GM19025 (cell line): ENCODE results near the gene ZNF892.
"Not testable (repeated sequence)": the region's sequence is repeated elsewhere in the genome, so short reads cannot be mapped to it uniquely, and the experiment has no call there.

Source experiments
- ATAC-seq: cut with Tn5 transposase; IDR thresholded peaks from one replicate; pipeline ENCODE4 v1.9.1; 2021; ENCODE audit warnings: mild to moderate bottlenecking, low read depth, moderate library complexity; ENCODE audit not compliant: unreplicated experiment

ZNF892 gene

DNA sequence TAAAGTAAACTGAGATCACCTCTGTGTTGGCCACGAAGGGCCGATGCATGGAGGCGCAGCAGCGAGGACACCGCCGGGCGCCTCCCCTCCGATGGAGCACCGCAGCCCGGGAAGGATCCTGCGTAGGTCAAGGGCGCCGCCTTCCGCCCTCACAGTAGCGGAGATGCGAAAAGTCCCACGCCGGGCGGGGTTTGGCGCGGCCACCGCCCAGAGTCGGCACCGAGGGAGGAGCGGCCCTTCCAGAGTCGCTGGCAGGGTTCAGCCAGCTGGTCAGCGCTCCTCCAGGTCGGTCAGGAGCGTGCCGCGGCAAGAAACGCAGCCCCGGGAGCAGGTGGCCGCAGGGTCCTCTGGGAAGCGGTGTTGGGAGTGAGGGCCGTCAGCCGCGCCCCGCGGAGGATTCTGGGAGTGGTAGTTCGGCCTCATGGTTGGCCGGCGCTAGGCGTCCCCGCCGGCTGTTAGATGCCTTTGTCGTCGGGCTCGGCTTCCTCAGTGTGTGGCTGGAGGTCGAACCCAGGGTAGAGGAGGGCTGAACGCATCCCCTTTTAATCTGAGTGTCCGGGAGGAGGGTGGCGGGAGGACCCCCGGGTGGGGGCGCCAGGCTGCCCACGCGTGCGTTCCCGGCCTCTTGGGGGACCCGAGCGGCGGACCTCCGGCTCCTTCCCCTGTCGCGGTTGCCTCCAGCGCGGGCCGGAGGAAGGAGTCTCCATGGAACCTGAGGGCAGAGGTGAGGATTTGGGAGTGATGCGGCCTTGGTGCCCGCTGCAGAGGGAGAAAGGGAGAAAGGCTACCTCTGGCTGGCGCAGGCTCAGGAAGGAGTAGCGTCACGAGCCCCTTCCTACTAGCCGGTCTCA, at the start of gene ZNF892:
TSS of gene ZNF892 (plus strand) at position 411 of the 851 bp plus-strand sequence. CDS start at position 706, 295 bp downstream.
- ATAC-seq: peak; percentile 95

- no peak for ATAC-seq
These were observed 48.9 kb upstream of the ZNF892 start for GRCh38 chr2:95158441-95158840.

- ATAC-seq: peak; percentile 42
These were observed 48.3 kb upstream of the ZNF892 start for GRCh38 chr2:95158891-95159619.

GRCh38 chr2:95159690-95160449, 47.5 kb upstream of the ZNF892 start, which contains the start of gene ZNF514:
Gene ZNF514, minus strand, starts transcription at chr2:95159848. Its CDS starts 6,595 bp downstream, at chr2:95153253.
- ATAC-seq: peak; percentile 94

- peak; percentile 15 for ATAC-seq
These were observed 42.3 kb upstream of the ZNF892 start for GRCh38 chr2:95165030-95165370.

DNA sequence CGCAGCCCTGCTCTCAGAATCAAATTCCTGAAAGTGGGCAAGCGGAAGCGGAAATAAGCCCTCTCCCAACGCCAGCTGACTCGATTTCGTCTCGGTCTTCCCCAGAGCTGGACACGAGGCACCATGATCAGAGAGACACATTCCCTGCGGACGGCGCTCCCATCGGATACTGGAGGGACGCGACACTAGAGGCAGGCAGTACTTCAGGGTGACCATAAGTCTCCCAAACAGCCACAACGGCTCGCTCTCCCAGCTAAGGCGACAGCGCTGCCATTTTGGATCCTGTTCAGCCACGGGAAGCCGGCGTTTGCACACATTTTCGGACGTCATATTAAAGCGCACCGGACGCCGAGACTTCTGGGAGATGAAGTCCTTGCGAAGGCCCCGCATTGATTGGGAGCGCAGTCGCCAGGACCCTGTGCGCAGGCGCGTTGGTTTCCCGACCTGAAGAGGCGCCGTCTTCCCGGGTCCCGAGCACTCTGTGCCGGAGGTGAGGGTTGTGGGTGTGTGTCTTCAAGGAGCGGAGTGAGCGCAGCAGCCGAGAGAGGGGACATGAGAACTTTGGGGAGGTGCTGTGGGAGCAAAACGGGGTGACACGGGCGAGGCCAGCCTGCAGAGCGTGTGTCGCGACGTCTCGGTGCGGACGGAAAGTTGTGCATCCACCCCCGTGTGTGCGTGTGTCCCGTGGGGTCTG, 41.8 kb upstream of the ZNF892 start, which contains the start of gene ZNF2:
TSS of gene ZNF2 (plus strand) at position 439 of the 694 bp plus-strand sequence. CDS start 10,418 bp downstream, outside the sequence.
- ATAC-seq: peak; percentile 94

GRCh38 chr2:95166065-95166763, 41.1 kb upstream of the ZNF892 start:
- peak; percentile 6 for ATAC-seq

- ATAC-seq: no peak
These were observed 35.4 kb upstream of the ZNF892 start for GRCh38 chr2:95171902-95172301.

GRCh38 chr2:95174031-95174542, 33.2 kb upstream of the ZNF892 start:
- ATAC-seq: no peak

- no peak for ATAC-seq
These were observed 27.9 kb upstream of the ZNF892 start for GRCh38 chr2:95179451-95179850.

GRCh38 chr2:95181774-95182173, 25.5 kb upstream of the ZNF892 start:
- no peak for ATAC-seq

GRCh38 chr2:95185197-95185596, 22.1 kb upstream of the ZNF892 start:
- ATAC-seq: no peak

- ATAC-seq: no peak
These were observed 21.3 kb upstream of the ZNF892 start for GRCh38 chr2:95185973-95186372.

DNA sequence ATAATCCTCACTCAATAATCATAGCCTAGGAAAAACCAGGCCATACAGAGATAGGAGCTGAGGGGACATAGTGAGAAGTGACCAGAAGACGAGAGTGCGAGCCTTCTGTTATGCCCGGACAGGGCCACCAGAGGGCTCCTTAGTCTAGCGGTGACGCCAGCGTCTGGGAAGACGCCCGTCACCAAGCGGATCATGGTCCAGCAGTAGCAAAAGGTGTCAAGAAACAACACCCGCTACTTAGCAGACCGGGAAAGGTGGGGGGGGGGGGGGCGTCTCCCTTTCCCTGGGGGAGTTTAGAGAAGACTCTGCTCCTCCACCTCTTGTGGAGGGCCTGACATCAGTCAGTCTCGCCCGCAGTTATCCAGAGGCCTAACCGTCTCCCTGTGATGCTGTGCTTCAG, 14.4 kb upstream of the ZNF892 start:
- ATAC-seq: not testable (repeated sequence)

DNA sequence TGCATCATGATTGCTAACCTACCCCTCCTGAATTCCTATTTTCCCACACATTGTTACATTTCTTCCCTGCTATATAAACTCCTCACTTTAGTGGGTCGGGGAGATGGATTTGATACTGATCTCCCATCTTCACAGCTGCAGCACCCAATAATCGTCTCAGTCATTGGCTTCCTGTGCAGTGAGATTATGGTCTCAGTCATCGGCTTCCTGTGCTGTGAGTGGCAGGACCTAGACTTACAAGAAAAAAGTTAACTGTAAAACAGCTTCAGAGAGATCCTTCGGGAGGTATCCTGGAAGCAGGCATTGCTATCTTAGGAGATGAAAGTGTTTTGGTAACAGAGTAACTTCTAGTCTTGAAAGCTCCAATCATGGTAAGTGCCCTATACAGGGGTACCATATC, 3.4 kb upstream of the ZNF892 start:
- no peak for ATAC-seq

DNA sequence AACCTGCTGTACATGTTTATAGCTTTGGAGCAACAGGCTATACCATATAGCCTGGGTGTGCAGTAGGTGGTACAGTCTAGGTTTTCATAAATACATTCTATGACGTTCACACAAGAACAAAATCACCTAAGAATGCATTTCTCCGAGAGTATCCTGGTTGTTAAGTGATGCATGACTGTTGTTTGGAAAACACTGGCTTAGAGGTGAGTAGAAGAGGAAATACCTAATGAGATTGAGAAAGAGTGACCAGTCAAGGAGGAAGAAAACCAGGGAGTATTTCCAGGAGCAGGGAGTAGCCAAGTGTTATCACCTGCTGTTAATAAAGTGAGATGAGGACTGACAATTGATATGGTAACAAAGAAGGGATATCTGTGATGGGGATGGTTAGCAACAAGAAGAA, 2.9 kb upstream of the ZNF892 start:
- no peak for ATAC-seq

DNA sequence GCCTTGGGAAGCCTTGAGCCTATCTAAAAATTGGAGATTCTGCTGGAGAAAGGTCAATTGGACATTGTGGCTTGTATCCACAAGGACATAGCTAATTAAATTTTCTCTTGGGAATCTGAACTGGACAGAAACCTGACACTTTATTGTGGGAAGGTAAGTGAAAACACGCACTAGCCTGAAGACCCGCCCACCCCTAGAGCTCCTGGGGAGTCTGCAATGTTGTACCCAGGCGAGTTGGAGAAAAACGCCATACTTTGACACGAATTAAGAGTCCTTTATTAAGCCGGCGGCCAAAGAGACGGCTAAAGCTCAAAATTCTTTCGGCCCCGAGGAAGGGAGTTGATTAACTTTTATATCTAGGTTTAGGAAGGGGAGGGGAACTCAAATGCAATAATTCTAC, 1.2 kb upstream of the ZNF892 start:
- ATAC-seq: no peak

DNA sequence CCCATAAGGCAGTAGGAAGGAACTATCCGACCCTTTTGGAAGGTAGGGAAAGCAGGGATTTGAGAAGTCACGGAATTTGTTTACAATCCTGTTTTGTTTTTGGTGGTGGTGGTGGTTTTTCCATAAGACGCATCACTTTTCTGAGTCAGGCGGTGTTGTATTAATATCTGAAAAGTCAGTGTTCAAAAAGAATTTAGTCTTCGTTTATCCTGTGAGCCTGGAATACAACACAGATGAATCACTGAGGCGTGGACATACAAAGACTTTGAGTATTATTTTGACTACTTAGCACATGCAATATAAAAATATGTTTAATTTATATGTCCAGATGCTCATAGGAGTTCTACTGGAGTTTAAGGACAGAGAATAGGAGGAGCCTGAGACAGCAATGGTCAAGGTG, 785 bp downstream of the ZNF892 start:
- ATAC-seq: no peak

GRCh38 chr2:95215018-95215612, 7.8 kb downstream of the ZNF892 start:
- no peak for ATAC-seq
